Nephron (organoid): ENCODE data around the gene HS3ST2.
A peak's percentile ranks its signal among the peaks of the same experiment; 100 is the strongest.

Experiments
- H3K27ac Mint-ChIP-seq, 3 experiments: 2 replicates each; pipeline ENCODE4 v1.8.0; 2020; ENCODE audit warnings: mixed read lengths in 3 of 3, mild to moderate bottlenecking in 2 of 3, moderate library complexity in 1 of 3
- H3K27me3 Mint-ChIP-seq: 2 replicates; pipeline ENCODE4 v1.8.0; 2021; ENCODE audit warnings: low read depth, mild to moderate bottlenecking, moderate library complexity, mixed read lengths
- H3K36me3 Mint-ChIP-seq: 2 replicates; pipeline ENCODE4 v1.8.0; 2020; ENCODE audit warnings: low read depth, mixed read lengths
- H3K4me1 Mint-ChIP-seq: 2 replicates; pipeline ENCODE4 v1.8.0; 2020; ENCODE audit warnings: mixed read lengths
- H3K4me3 Mint-ChIP-seq, 3 experiments: 2 replicates each; pipeline ENCODE4 v1.8.0; 2020; ENCODE audit warnings: mild to moderate bottlenecking in 3 of 3, mixed read lengths in 3 of 3, moderate library complexity in 2 of 3
- H3K9me3 Mint-ChIP-seq: 2 replicates; pipeline ENCODE4 v1.8.0; 2020; ENCODE audit warnings: mixed read lengths
- CTCF ChIP-seq, 3 experiments: fragments of 200-600 bp; sonication (generic); IDR thresholded peaks; one replicate each; pipeline ENCODE4 v1.5.0; 2021; ENCODE audit warnings: antibody characterized with exemption in 3 of 3; ENCODE audit not compliant: unreplicated experiment in 3 of 3

The HS3ST2 gene

GRCh38 chr16:22941970-22942501, 128.1 kb downstream of the HS3ST2 start:
- no peak for TF ChIP-seq CTCF (IDR thresholded peaks at IDR 0.05; ENCODE audit: unreplicated experiment in 3 of 3)
- no peaks in the 10 kb centered on the region for H3K9me3 Mint-ChIP-seq
- peaks cover 19% of the 10 kb centered on the region for H3K27me3 Mint-ChIP-seq
- H3K36me3 Mint-ChIP-seq, result no peaks in the 10 kb centered on the region
- H3K4me1 Mint-ChIP-seq, result no peaks in the 10 kb centered on the region
- H3K4me3 Mint-ChIP-seq, result no peak overlapping the region
- H3K27ac Mint-ChIP-seq, result no peak overlapping the region

DNA sequence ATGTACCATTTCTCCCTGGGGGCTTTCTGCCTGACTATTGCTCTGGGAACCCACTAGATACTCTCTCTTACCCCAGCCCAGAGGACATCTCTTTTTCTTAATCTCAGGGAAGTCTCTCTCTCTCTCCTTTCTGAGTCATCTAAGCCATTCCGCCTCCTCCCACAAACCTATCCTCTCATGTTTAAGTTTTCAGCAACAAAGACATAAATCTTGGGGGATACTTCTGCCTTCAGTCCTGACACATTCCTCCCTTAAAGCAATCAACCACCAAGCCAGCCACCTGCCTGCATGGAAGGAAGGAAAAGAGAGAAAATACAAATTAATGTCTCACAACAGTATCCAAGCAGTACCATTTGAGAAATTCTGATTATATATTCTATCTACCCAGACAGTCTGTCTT, 128.8 kb downstream of the HS3ST2 start:
- TF ChIP-seq CTCF (IDR thresholded peaks at IDR 0.05; ENCODE audit: unreplicated experiment in 3 of 3), result no peak
- Mint-ChIP-seq H3K9me3 (no peaks in the 10 kb centered on the region), H3K4me3 (no peak overlapping the region), H3K4me1 (no peaks in the 10 kb centered on the region), H3K27me3 (peaks cover 24% of the 10 kb centered on the region), H3K27ac (no peak overlapping the region), H3K36me3 (no peaks in the 10 kb centered on the region)

DNA sequence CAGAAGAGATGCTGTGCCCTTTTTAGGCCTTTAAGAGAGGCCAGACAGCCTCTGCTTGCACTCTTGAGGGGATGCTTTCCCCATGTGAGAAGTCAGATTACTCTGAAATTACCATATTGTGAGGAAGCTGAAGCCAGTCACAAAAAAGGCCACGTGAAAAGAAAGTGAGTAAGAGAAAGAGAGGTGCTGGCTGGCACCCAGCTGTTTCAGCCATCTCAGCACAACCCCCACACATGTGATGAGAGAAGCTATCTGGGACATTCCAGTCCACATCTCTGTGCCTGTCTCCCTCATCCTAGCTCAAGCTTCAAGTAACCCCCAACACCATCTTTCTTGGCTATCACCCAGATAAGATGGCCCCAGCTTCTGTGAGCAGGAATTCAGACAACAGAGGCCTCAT, 131.4 kb downstream of the HS3ST2 start:
- Mint-ChIP-seq H3K4me1 (no peaks in the 10 kb centered on the region), H3K4me3 (no peak overlapping the region), H3K27me3 (peaks cover 34% of the 10 kb centered on the region), H3K9me3 (no peaks in the 10 kb centered on the region), H3K36me3 (no peaks in the 10 kb centered on the region), H3K27ac (no peak overlapping the region)
- no peak for TF ChIP-seq CTCF (IDR thresholded peaks at IDR 0.05; ENCODE audit: unreplicated experiment in 3 of 3)

DNA sequence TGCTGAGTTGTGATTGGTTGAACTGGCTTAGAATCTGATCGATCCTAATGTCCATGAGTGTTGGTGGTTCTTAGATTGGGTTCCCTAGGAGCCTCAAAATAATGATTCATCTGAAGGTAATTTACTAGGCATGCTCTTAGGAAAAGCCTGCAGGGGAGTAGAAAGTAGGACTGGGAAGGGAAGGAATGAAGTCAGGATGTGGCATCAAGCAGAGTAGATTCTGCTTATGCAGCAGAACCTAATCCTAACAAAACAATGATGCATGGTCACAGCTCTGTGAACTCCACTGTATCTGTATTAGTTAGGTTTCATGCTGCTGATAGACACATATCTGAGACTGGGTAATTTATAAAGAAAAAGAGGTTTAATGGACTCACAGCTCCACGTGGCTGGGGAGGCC, 132.5 kb downstream of the HS3ST2 start:
- Mint-ChIP-seq H3K27ac (peak overlapping the region in 1 of 3 experiments; percentile 8), H3K4me3 (no peak overlapping the region), H3K9me3 (no peaks in the 10 kb centered on the region), H3K4me1 (no peaks in the 10 kb centered on the region), H3K36me3 (no peaks in the 10 kb centered on the region), H3K27me3 (peaks cover 41% of the 10 kb centered on the region)
- TF ChIP-seq CTCF (IDR thresholded peaks at IDR 0.05; ENCODE audit: unreplicated experiment in 3 of 3), result no peak

- Mint-ChIP-seq H3K4me1 (no peaks in the 10 kb centered on the region), H3K4me3 (no peak overlapping the region), H3K27me3 (peaks cover 41% of the 10 kb centered on the region), H3K36me3 (no peaks in the 10 kb centered on the region), H3K9me3 (no peaks in the 10 kb centered on the region), H3K27ac (no peak overlapping the region)
- TF ChIP-seq CTCF (IDR thresholded peaks at IDR 0.05; ENCODE audit: unreplicated experiment in 3 of 3), result no peak
Measured at GRCh38 chr16:22948058-22948602, 134.2 kb downstream of the HS3ST2 start.
